HEK293 (cell line): ENCODE measurements around the gene KIF19.

Experiments
- CTCF ChIA-PET: fragments of 350-600 bp; formaldehyde crosslinking; extraction: SDS; loops from one replicate; lab custom pipeline; 2021; ENCODE audit warnings: antibody characterized with exemption; lab: Yijun Ruan, JAX
- POLR2A ChIA-PET: fragments of 300-600 bp; formaldehyde crosslinking; extraction: SDS; loops from one replicate; lab custom pipeline; 2020; ENCODE audit warnings: antibody characterized with exemption, inconsistent platforms; lab: Yijun Ruan, JAX
- H3K27ac ChIP-seq: fragments of 200-500 bp; sonication (Bioruptor generic); 2 replicates; pipeline ENCODE4 v1.5.1; 2014; ENCODE audit warnings: low read depth, low read length, control low read depth, inconsistent platforms; ENCODE audit errors: extremely low read depth
- H3K36me3 ChIP-seq, 2 experiments: fragments of 200-500 bp in 1 of 2; sonication (Bioruptor generic) in 1 of 2; 1 replicate in 1 of 2; 2 replicates in 1 of 2; pipeline ENCODE4 v1.5.1; 2014 to 2017; ENCODE audit warnings: inconsistent platforms in 2 of 2, low read length in 2 of 2; ENCODE audit not compliant: control insufficient read depth in 2 of 2, insufficient read depth in 1 of 2
- H3K4me1 ChIP-seq: fragments of 200-500 bp; sonication (Bioruptor generic); 2 replicates; pipeline ENCODE4 v1.5.1; 2014; ENCODE audit warnings: mild to moderate bottlenecking, low read length, inconsistent platforms; ENCODE audit not compliant: control insufficient read depth, insufficient read depth
- H3K4me3 ChIP-seq: 2 replicates; pipeline ENCODE4 v1.5.1; 2011; ENCODE audit warnings: low read depth, mild to moderate bottlenecking, control low read depth, low read length, moderate library complexity
- H3K9me3 ChIP-seq: fragments of 200-500 bp; sonication (Bioruptor generic); 2 replicates; pipeline ENCODE4 v1.5.1; 2014; ENCODE audit warnings: low read depth, low read length, inconsistent platforms; ENCODE audit not compliant: control insufficient read depth, insufficient read depth
- HIC1 ChIP-seq: fragments of 450-650 bp; formaldehyde crosslinking; IDR thresholded peaks from 2 replicates; pipeline ENCODE4 v1.5.1; 2016; ENCODE audit warnings: missing biosample characterization, missing genetic modification characterization
- IKZF3 ChIP-seq: fragments of 450-650 bp; IDR thresholded peaks from 2 replicates; pipeline ENCODE4 v1.5.0; 2018; ENCODE audit warnings: missing biosample characterization, mild to moderate bottlenecking, missing genetic modification characterization, moderate library complexity
- ZBTB21 ChIP-seq: fragments of 450-650 bp; formaldehyde crosslinking; IDR thresholded peaks from 2 replicates; pipeline ENCODE4 v1.5.1; 2017; ENCODE audit warnings: missing biosample characterization, missing genetic modification characterization
- ZFP3 ChIP-seq: fragments of 450-650 bp; formaldehyde crosslinking; IDR thresholded peaks from 2 replicates; pipeline ENCODE4 v1.5.1; 2016; ENCODE audit warnings: low read depth, missing biosample characterization, missing genetic modification characterization
- ZNF266 ChIP-seq: fragments of 450-650 bp; formaldehyde crosslinking; IDR thresholded peaks from 2 replicates; pipeline ENCODE4 v1.5.1; 2016; ENCODE audit warnings: missing biosample characterization, missing genetic modification characterization, low read depth
- ZNF433 ChIP-seq: fragments of 450-650 bp; formaldehyde crosslinking; IDR thresholded peaks from 2 replicates; pipeline ENCODE4 v1.5.1; 2016; ENCODE audit warnings: missing biosample characterization, missing genetic modification characterization, low read depth
- ZNF488 ChIP-seq: fragments of 450-650 bp; formaldehyde crosslinking; IDR thresholded peaks from 2 replicates; pipeline ENCODE4 v1.5.1; 2016; ENCODE audit warnings: missing biosample characterization, missing genetic modification characterization
- ZNF596 ChIP-seq: fragments of 450-650 bp; IDR thresholded peaks from 2 replicates; pipeline ENCODE4 v1.5.0; 2018; ENCODE audit warnings: missing biosample characterization, mild to moderate bottlenecking, missing genetic modification characterization, moderate library complexity
- ZNF600 ChIP-seq: fragments of 450-650 bp; formaldehyde crosslinking; IDR thresholded peaks from 2 replicates; pipeline ENCODE4 v1.5.1; 2016; ENCODE audit warnings: missing biosample characterization, missing genetic modification characterization
- ZNF76 ChIP-seq: fragments of 450-650 bp; formaldehyde crosslinking; IDR thresholded peaks from 2 replicates; pipeline ENCODE4; 2016; ENCODE audit warnings: low read depth, missing biosample characterization, missing genetic modification characterization, borderline replicate concordance
- TF ChIP-seq, protein P1 (sequence below): fragments of 450-650 bp; formaldehyde crosslinking; IDR thresholded peaks from 2 replicates; pipeline ENCODE4 v1.5.1; 2017; ENCODE audit warnings: missing biosample characterization, missing genetic modification characterization
- TF ChIP-seq, protein P2 (sequence below): fragments of 450-650 bp; formaldehyde crosslinking; IDR thresholded peaks from 2 replicates; pipeline ENCODE4 v1.5.1; 2016; ENCODE audit warnings: missing biosample characterization, missing genetic modification characterization

The KIF19 gene

GRCh38 chr17:74355065-74355464, 29.0 kb downstream of the KIF19 start (continued):
- TF ChIP-seq HIC1 (tag by site-specific recombination) (no peak), ZNF600 (tag by site-specific recombination) (no peak), ZFP3 (tag by site-specific recombination) (no peak), ZBTB21 (tag by site-specific recombination) (no peak), ZNF596 (tag by site-specific recombination) (no peak)
- TF ChIP-seq, protein P1, sequence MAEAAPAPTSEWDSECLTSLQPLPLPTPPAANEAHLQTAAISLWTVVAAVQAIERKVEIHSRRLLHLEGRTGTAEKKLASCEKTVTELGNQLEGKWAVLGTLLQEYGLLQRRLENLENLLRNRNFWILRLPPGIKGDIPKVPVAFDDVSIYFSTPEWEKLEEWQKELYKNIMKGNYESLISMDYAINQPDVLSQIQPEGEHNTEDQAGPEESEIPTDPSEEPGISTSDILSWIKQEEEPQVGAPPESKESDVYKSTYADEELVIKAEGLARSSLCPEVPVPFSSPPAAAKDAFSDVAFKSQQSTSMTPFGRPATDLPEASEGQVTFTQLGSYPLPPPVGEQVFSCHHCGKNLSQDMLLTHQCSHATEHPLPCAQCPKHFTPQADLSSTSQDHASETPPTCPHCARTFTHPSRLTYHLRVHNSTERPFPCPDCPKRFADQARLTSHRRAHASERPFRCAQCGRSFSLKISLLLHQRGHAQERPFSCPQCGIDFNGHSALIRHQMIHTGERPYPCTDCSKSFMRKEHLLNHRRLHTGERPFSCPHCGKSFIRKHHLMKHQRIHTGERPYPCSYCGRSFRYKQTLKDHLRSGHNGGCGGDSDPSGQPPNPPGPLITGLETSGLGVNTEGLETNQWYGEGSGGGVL = no peak

DNA sequence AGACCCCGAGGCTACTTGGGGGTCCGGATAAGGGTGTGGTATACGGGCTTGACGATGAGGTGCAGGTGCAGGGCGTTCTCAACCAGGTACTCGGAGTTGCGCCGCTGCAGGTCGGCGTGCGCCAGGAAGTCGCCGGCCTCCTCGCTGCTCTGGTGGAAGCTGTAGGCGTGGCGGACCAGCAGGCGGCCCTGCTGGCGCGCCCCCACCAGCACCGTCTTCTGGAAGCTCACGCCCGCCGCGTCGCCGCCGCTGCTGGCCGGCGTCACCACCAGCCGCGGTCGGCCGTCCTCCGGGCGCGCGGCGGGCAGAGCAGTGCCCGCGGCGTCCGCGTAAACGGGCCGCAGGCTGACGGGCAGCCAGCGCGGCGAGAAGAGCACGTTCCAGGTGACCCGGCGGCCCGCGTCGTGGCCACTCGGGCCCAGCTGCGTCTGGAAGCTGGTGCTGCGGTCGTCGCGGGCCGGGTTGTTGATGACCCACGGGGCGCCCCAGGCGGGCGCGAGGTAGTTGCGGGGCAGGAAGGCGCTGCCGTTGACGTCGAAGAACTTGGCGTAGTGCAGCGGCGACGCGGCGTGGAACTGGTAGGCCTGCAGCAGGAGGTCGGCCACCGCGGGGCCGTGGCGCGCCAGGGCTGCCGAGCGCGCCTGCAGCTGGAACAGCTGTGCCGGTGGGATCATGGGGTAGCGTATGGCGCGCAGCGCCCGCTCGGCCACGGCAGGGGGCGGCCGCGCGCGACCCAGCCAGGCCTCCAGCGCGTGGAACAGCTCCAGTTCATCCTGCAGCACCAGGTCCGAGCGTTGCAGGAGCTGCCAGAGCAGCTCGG, 30.8 kb downstream of the KIF19 start:
- no peak overlapping the region for H3K27ac ChIP-seq
- ChIA-PET CTCF (interaction anchor here (0.6 to 3.4 kb wide), 8 partner anchors 9 to 757 kb away, joined by 3 to 21 read pairs (median 5); partner anchors contain the start of gene GPR142), POLR2A (no interaction called here)
- no peaks in the 10 kb centered on the region for H3K4me1 ChIP-seq
- H3K9me3 ChIP-seq = no peaks in the 10 kb centered on the region
- TF ChIP-seq ZNF488 (no peak), ZNF76 (tag by site-specific recombination) (no peak), IKZF3 (tag by site-specific recombination) (no peak)
- TF ChIP-seq, protein P2, sequence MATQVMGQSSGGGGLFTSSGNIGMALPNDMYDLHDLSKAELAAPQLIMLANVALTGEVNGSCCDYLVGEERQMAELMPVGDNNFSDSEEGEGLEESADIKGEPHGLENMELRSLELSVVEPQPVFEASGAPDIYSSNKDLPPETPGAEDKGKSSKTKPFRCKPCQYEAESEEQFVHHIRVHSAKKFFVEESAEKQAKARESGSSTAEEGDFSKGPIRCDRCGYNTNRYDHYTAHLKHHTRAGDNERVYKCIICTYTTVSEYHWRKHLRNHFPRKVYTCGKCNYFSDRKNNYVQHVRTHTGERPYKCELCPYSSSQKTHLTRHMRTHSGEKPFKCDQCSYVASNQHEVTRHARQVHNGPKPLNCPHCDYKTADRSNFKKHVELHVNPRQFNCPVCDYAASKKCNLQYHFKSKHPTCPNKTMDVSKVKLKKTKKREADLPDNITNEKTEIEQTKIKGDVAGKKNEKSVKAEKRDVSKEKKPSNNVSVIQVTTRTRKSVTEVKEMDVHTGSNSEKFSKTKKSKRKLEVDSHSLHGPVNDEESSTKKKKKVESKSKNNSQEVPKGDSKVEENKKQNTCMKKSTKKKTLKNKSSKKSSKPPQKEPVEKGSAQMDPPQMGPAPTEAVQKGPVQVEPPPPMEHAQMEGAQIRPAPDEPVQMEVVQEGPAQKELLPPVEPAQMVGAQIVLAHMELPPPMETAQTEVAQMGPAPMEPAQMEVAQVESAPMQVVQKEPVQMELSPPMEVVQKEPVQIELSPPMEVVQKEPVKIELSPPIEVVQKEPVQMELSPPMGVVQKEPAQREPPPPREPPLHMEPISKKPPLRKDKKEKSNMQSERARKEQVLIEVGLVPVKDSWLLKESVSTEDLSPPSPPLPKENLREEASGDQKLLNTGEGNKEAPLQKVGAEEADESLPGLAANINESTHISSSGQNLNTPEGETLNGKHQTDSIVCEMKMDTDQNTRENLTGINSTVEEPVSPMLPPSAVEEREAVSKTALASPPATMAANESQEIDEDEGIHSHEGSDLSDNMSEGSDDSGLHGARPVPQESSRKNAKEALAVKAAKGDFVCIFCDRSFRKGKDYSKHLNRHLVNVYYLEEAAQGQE (tag by site-specific recombination) = no peak
- no peaks in the 10 kb centered on the region for H3K36me3 ChIP-seq
- no peak overlapping the region for H3K4me3 ChIP-seq

GRCh38 chr17:74357466-74357809, 31.4 kb downstream of the KIF19 start:
- CTCF ChIA-PET = interaction anchor here (0.6 to 7.0 kb wide), 8 partner anchors 9 to 100 kb away, joined by 3 to 104 read pairs (median 6); partner anchors contain the start of gene GPR142
- TF ChIP-seq ZNF266 (tag by site-specific recombination) (no peak), ZNF433 (tag by site-specific recombination) (no peak)
- Histone ChIP-seq H3K4me3 (no peak overlapping the region), H3K4me1 (no peaks in the 10 kb centered on the region), H3K9me3 (no peaks in the 10 kb centered on the region), H3K36me3 (no peaks in the 10 kb centered on the region), H3K27ac (no peak overlapping the region)
- POLR2A ChIA-PET = no interaction called here
